Ishikawa (cell line): Measurements from ENCODE around the gene KIAA1614.

Source experiments
- CREB1 ChIP-seq: IDR thresholded peaks from 2 replicates; pipeline ENCODE4 v1.6.1; 2012; ENCODE audit warnings: low read depth
- EGR1 ChIP-seq: IDR thresholded peaks from 2 replicates; pipeline ENCODE4 v1.6.1; 2012
- EP300 ChIP-seq: IDR thresholded peaks from 2 replicates; pipeline ENCODE4 v1.6.1; 2012; ENCODE audit warnings: borderline replicate concordance
- FOXM1 ChIP-seq: IDR thresholded peaks from 2 replicates; pipeline ENCODE4 v1.6.1; 2012; ENCODE audit warnings: low read depth, borderline replicate concordance
- MAX ChIP-seq: IDR thresholded peaks from 2 replicates; pipeline ENCODE4 v1.6.1; 2012
- RAD21 ChIP-seq: IDR thresholded peaks from 2 replicates; pipeline ENCODE4 v1.6.1; 2012; ENCODE audit warnings: low read depth
- REST ChIP-seq: IDR thresholded peaks from 2 replicates; pipeline ENCODE4 v1.6.1; 2012; ENCODE audit warnings: low read depth, mild to moderate bottlenecking
- TAF1 ChIP-seq: IDR thresholded peaks from 2 replicates; pipeline ENCODE4 v1.6.1; 2012; ENCODE audit warnings: low read depth, mild to moderate bottlenecking
- TEAD4 ChIP-seq: IDR thresholded peaks from 2 replicates; pipeline ENCODE4 v1.6.1; 2012
- YY1 ChIP-seq: IDR thresholded peaks from 2 replicates; pipeline ENCODE4 v1.6.1; 2012; ENCODE audit warnings: low read depth
- ZBTB7A ChIP-seq: IDR thresholded peaks from 2 replicates; pipeline ENCODE4 v1.6.1; 2012; ENCODE audit warnings: low read depth
- TF ChIP-seq, protein P1 (sequence below): IDR thresholded peaks from 2 replicates; pipeline ENCODE4 v1.6.1; 2012

- TF ChIP-seq EGR1 (no peak), YY1 (no peak), ZBTB7A (no peak), TEAD4 (no peak), EP300 (no peak), TAF1 (no peak), CREB1 (no peak), RAD21 (no peak), MAX (no peak), FOXM1 (no peak), REST (no peak)
- TF ChIP-seq, protein P1, sequence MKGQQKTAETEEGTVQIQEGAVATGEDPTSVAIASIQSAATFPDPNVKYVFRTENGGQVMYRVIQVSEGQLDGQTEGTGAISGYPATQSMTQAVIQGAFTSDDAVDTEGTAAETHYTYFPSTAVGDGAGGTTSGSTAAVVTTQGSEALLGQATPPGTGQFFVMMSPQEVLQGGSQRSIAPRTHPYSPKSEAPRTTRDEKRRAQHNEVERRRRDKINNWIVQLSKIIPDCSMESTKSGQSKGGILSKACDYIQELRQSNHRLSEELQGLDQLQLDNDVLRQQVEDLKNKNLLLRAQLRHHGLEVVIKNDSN = no peak
Measured at GRCh38 chr1:180930687-180931086, 18.0 kb downstream of the KIAA1614 start.
